GM19324 (cell line): ENCODE results near the gene DDIT3.
"Not testable (repeated sequence)": the region's sequence is repeated elsewhere in the genome, so short reads cannot be mapped to it uniquely, and the experiment has no call there.

Experiments used
- ATAC-seq: cut with Tn5 transposase; IDR thresholded peaks from one replicate; pipeline ENCODE4 v1.9.1; 2021; ENCODE audit warnings: mild to moderate bottlenecking, moderate library complexity; ENCODE audit not compliant: unreplicated experiment, low FRiP score

The DDIT3 gene

GRCh38 chr12:57514720-57515407 is 5.5 kb downstream of the DDIT3 start:
- ATAC-seq = no peak

- not testable (repeated sequence) for ATAC-seq
Observed at GRCh38 chr12:57514246-57514645, 6.1 kb downstream of the DDIT3 start.

- ATAC-seq = not testable (repeated sequence)
Observed at GRCh38 chr12:57513677-57514076, 6.6 kb downstream of the DDIT3 start.

DNA sequence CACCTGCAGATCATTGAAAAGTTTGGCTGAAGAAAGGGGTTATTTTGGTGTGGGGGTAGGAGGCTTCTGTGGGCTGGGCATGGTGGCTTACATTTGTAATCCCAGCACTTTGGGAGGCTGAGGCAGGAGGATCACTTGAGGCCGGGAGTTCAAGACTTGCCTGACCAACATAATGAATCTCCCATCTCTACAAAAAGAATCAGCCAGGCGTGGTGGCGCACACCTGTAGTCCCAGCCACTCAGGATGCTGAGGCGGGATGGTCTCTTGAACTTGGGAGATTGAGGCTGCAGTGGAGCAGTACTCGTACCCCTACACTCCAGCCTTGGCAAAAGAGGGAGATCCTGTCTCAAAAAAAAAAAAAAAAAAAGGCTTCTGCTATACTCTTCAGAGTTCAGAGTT is 7.0 kb downstream of the DDIT3 start:
- no peak for ATAC-seq

GRCh38 chr12:57512665-57513064 is 7.6 kb downstream of the DDIT3 start:
- ATAC-seq = no peak

- no peak for ATAC-seq
Observed at GRCh38 chr12:57511588-57512325, 8.6 kb downstream of the DDIT3 start.

DNA sequence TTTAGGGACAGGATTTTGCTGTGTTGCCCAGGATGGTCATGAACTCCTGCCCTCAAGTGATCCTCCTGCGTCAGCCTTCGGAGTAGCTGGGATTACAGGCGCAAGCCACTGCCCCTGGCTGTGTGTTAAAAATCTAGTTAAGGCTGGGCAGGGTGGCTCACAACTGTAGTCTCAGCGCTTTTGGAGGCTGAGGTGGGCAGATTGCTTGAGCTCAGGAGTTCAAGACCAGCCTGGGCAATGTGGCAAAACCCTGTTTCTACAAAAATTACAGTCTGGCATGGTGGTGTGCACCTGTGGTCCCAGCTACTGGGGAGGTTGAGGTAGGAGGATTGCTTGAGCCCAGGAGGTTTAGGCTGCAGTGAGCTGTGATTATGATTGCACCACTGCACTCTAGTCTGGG is 9.2 kb downstream of the DDIT3 start:
- no peak for ATAC-seq

- ATAC-seq = not testable (repeated sequence)
Observed at GRCh38 chr12:57507796-57508195, 12.5 kb downstream of the DDIT3 start.

- ATAC-seq = not testable (repeated sequence)
Observed at GRCh38 chr12:57506541-57506940, 13.8 kb downstream of the DDIT3 start.

- ATAC-seq = not testable (repeated sequence)
Observed at GRCh38 chr12:57502311-57502969, 17.9 kb downstream of the DDIT3 start.

DNA sequence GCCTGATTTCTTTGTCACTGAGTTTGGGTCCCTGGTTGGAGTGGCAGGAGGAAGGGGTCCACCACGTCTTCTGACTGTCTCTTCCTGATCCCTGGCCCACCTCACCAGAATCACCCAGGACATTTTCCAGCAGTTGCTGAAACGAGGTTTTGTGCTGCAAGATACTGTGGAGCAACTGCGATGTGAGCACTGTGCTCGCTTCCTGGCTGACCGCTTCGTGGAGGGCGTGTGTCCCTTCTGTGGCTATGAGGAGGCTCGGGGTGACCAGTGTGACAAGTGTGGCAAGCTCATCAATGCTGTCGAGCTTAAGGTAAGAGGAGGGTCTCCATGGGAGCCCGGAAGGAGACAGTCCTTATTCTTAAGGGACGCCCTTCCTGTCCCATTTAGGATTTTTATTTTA is 20.1 kb downstream of the DDIT3 start:
- ATAC-seq = no peak

DNA sequence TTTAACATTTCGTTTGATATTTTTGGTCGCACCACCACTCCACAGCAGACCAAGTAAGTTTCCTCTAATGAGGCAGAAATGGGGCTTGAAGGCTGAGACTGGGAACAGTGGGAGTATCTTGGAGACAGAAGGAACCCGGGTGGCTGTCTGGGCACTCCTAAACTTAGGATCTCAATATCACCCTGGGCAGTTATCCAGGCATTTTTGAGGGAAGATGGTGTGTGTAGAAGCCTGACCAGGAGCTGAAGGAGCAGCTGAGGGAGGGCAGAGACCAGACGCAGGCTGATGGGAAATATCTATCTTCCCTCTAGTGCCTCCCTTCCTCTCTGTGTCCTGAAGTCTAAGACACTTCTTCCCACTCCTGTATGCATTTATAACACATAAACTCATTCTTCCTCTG is 21.7 kb downstream of the DDIT3 start:
- ATAC-seq = no peak

GRCh38 chr12:57498132-57498502 is 22.2 kb downstream of the DDIT3 start:
- ATAC-seq = no peak

DNA sequence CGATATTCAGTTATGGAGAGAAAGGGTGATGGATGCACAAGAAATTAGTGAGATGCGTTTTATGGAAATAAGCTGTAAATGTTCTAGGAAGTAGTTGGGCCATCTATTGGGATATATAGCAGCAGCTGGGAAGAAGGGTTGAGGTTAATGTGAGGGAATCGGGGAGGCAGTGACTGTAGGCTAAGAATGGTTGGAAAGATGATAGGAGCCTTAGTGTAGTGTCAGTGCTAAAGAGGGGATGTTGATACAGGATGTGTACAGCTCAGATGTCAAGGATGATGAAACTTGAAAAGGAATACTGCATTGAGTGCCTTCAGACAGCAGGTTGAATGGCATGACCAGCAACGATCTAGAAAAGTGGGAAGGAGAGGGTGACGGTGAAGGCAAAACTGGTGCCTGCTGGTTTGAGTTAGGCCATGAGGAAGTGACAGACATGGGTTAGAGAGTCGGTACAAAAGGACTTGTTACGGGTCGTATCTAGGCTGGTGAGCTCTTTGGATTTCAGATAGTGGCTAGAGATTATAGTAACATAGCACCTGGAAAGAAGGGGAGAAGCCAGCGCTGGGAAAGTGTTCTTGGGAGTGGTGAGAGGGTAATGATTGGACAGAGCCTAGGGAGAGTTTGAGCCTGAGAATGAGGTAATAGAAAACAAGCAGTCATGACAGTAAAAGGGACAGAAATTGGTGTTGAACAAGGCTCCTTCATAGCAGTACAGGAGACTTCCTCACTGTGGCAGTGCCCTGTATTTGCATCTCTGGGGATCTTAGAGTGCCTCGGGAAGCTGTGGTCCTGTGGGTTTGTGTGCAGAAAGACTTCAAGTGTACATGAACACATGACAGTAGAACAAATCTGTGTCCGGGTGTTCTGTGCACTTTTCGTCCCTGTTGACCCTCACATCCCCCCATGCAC is 22.8 kb downstream of the DDIT3 start:
- ATAC-seq = no peak

DNA sequence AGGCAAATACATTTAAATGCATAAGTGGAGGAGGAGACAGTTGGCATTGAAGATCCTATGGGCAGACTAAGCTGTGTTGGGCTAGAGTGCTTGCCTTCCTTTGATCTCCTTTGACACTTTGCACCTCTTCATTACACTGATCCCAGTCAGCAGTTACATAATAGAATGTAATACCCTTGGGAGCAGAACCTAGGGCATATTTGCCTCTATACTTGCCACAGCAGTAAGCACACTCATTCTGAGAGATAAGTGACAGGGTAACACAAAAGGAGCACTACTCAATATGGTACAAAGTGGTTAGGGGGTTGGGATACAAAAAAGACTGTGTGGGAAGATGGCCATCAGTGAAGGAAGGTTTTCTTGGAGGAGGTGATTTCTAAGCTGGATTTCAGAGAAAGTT is 23.5 kb downstream of the DDIT3 start:
- no peak for ATAC-seq

DNA sequence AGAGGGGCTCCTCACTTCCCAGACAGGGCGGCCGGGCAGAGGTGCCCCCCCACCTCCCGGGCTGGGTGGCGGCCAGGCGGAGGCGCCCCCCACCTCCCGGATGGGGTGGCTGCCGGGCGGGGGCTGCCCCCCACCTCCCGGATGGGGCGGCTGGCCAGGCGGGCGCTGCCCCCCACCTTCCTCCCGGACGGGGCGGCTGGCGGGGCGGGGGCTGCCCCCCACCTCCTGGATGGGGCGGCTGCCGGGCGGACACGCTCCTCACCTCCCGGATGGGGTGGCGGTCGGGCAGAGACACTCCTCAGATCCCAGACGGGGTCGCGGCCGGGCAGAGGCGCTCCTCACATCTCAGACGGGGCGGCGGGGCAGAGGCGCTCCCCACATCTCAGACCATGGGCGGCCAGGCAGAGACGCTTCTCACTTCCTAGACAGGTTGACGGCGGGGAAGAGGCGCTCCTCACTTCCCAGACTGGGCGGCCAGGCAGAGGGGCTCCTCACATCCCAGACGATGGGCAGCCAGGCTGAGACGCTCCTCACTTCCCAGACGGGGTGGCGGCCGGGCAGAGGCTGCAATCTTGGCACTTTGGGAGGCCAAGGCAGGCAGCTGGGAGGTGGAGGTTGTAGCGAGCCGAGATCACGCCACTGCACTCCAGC is 25.1 kb downstream of the DDIT3 start:
- not testable (repeated sequence) for ATAC-seq

DNA sequence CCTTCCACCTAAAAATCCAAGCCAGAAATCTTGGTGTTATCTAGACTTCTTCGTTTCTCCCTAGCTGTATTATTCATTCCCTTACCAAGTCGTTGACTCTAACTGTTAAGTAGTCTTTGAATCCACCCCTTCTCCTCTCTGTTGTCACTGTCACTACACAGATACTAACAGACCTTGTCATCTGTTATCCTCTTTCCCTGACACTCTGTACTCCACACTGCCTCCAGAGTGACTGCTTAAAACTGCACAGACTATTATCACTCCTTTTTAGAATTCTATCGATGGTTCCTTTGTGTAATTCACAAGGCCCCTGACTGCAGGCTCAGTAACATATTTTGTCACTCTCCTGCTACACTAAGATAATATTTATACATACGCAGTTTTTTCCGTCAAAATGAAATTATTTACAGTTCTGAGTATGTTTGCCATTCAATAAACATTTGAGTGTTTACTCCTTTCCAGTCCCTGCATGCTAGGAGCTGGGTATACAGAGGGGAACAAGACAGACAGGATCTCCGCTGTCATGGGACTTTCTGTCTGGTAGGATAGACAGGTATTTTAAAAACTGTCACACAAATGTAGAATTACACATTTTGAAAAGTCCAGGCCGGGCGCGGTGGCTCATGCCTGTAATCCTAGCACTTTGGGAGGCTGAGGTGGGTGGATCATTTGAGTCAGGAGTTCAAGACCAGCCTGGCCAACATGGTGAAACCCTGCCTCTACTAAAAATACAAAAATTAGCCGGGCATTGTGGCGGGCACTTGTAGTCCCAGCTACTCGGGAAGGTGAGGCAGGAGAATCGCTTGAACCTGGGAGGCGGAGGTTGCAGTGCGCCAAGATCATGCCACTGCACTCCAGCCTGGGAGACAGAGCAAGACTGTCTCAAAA is 28.7 kb downstream of the DDIT3 start:
- ATAC-seq = no peak

DNA sequence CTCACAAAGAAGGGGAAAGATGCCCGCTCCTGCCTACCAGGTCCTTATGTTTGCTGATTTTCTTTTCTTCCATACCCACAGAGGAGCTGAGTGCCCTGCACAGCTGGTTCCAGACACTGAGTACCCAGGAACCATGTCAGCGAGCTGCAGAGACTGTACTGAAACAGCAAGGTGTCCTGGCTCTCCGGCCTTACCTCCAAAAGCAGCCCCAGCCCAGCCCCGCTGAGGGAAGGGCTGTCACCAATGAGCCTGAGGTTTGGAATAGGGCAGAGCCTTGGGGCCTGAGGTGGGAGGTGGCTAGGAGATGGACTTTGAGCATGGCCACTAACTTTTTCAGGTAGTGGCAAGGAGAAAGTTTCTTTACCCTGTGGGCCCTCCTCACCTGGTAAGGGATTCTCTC is 30.2 kb downstream of the DDIT3 start:
- no peak for ATAC-seq

- no peak for ATAC-seq
Observed at GRCh38 chr12:57489157-57489641, 31.1 kb downstream of the DDIT3 start.
